ENCODE data around the gene SGIP1.

DNA sequence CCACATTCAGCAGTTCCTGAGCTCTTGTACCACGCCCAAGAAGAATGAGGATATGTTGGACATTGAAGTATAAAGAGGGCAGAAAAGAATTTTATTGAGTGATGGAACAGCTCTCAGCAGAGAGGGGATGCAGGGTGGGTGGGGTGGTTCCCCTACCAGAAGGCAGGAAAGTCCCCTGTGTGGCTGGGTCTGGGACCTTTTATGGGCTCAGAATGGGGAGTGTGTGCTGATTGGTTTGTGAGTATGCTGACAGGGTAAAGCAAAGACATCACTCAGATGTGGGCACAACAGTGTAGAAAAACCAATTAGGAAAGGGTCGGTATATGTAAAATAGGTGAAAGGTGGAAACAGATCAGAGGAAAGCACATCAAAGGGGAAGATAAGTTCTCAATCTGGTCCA is 62.2 kb downstream of the SGIP1 start:
- TF ChIP-seq CTCF (IDR thresholded peaks at IDR 0.05; ENCODE audit: poor library complexity) (no peak), EZH2phosphoT487 (IDR thresholded peaks at IDR 0.05; ENCODE audit: low read depth, severe bottlenecking, unreplicated experiment) (no peak)

Measured in hepatocyte (in vitro differentiated cells).